GM12878 (cell line): ENCODE measurements around the gene PPP1R3F. TPM values are rescaled to one million over a fixed set of nuclear protein-coding genes. Genes with fewer than 3 reads are reported as not detected.

Experiments
- ATAC-seq: fragments of 200-7000 bp; cut with Tn5 transposase; 3 replicates; pipeline ENCODE4 v1.9.1; 2020; ENCODE audit warnings: mild to moderate bottlenecking, moderate library complexity
- BruUV-seq: library from RNA; stranded (reverse); fragments of 400-500 nt; replicated peaks from 2 replicates; lab custom pipeline; 2021; lab: Mats Ljungman, UMichigan
- CTCF ChIA-PET: fragments of 300-600 bp; sonication (Branson Sonifier 250); formaldehyde crosslinking; extraction: SDS; loops from one replicate; lab custom pipeline; 2021; ENCODE audit warnings: inconsistent platforms; lab: Yijun Ruan, JAX
- POLR2A ChIA-PET: fragments of 350-600 bp; formaldehyde crosslinking; extraction: SDS; loops from one replicate; lab custom pipeline; 2021; ENCODE audit warnings: inconsistent platforms; lab: Charles Lee
- RAD21 ChIA-PET: fragments of 300-600 bp; sonication (Branson Sonifier 250); formaldehyde crosslinking; loops from one replicate; lab custom pipeline; 2023; ENCODE audit warnings: antibody characterized with exemption; ENCODE audit not compliant: unreplicated experiment; lab: Charles Lee
- SMC1A ChIA-PET: fragments of 300-600 bp; sonication (Branson Sonifier 250); formaldehyde crosslinking; loops from one replicate; lab custom pipeline; 2023; ENCODE audit not compliant: unreplicated experiment, uncharacterized antibody; lab: Charles Lee
- DNase-seq: peaks from one replicate; pipeline ENCODE4 v3.0.0-alpha.2; 2011; ENCODE audit warnings: low read depth, low spot score
- FAIRE-seq: peaks from 3 replicates; lab custom pipeline; 2011; peaks lifted over from hg19 to GRCh38; lab: Jason Lieb, UNC
- H2AFZ ChIP-seq: 2 replicates; pipeline ENCODE4 v1.6.0; 2011; ENCODE audit warnings: low read depth, low read length, control low read depth; ENCODE audit not compliant: control insufficient read depth
- H3K27ac ChIP-seq: 2 replicates; pipeline ENCODE4 v1.5.1; 2011; ENCODE audit warnings: control low read depth; ENCODE audit not compliant: control insufficient read depth, insufficient read depth
- H3K27me3 ChIP-seq, 2 experiments: replicated peaks in 1 of 2; 2 replicates each; pipeline versions ENCODE4 v1.6.0 to v1.6.1; 2011; ENCODE audit warnings: low read length in 1 of 2; ENCODE audit not compliant: control insufficient read depth in 2 of 2, insufficient read depth in 2 of 2
- H3K36me3 ChIP-seq, 2 experiments: 2 replicates each; pipeline ENCODE4 v1.5.1; 2011; ENCODE audit warnings: low read length in 1 of 2; ENCODE audit not compliant: control insufficient read depth in 2 of 2, insufficient read depth in 2 of 2
- H3K4me1 ChIP-seq: 2 replicates; pipeline ENCODE4 v1.6.1; 2011; ENCODE audit warnings: mild to moderate bottlenecking, low read length, moderate library complexity, mixed read lengths; ENCODE audit not compliant: control insufficient read depth, insufficient read depth
- H3K4me2 ChIP-seq: 2 replicates; pipeline ENCODE4 v1.6.0; 2011; ENCODE audit warnings: control low read depth; ENCODE audit not compliant: control insufficient read depth, insufficient read depth
- H3K4me3 ChIP-seq: fragments of 200-600 bp; sonication (generic); 2 replicates; pipeline ENCODE4 v1.5.1; 2016
- H3K79me2 ChIP-seq: 2 replicates; pipeline ENCODE4 v1.6.0; 2011; ENCODE audit warnings: low read length; ENCODE audit not compliant: control insufficient read depth, insufficient read depth
- H3K9ac ChIP-seq: 2 replicates; pipeline ENCODE4 v1.8.0; 2011; ENCODE audit warnings: low read length, control low read depth, mixed read lengths; ENCODE audit not compliant: control insufficient read depth, insufficient read depth
- H3K9me3 ChIP-seq: replicated peaks from 3 replicates; pipeline ENCODE4 v1.5.1; 2011; ENCODE audit warnings: mild to moderate bottlenecking, low read length; ENCODE audit not compliant: control insufficient read depth, insufficient read depth
- H4K20me1 ChIP-seq: 2 replicates; pipeline ENCODE4 v1.6.0; 2011; ENCODE audit not compliant: control insufficient read depth, insufficient read depth
- CEBPB ChIP-seq, 2 experiments: fragments of 150-350 bp in 1 of 2; IDR thresholded peaks; 2 replicates each; pipeline ENCODE4 v1.6.1; 2012 to 2014; ENCODE audit warnings: low read depth in 2 of 2, low read length in 2 of 2, borderline replicate concordance in 1 of 2, inconsistent platforms in 1 of 2
- DPF2 ChIP-seq: fragments of 450-650 bp; IDR thresholded peaks from 2 replicates; pipeline ENCODE4 v1.6.1; 2017; ENCODE audit warnings: mild to moderate bottlenecking
- FOS ChIP-seq: IDR thresholded peaks from 3 replicates; pipeline ENCODE4 v1.6.1; 2011; ENCODE audit warnings: borderline replicate concordance; ENCODE audit not compliant: insufficient read length; ENCODE audit errors: extremely low read depth
- FOXM1 ChIP-seq: IDR thresholded peaks from 2 replicates; pipeline ENCODE4 v1.6.1; 2012; ENCODE audit warnings: low read depth, mild to moderate bottlenecking, inconsistent platforms, low read length, moderate library complexity
- IRF4 ChIP-seq: IDR thresholded peaks from 2 replicates; pipeline ENCODE4 v1.6.1; 2011; ENCODE audit warnings: low read depth, low read length
- RFX5 ChIP-seq: IDR thresholded peaks from 2 replicates; pipeline ENCODE4 v1.6.1; 2011; ENCODE audit warnings: low read depth, low read length, improper control_type of control experiment
- STAT1 ChIP-seq: fragments of 450-650 bp; conservative IDR thresholded peaks from 2 replicates; pipeline ENCODE4 v1.6.1; 2014; ENCODE audit warnings: antibody characterized with exemption, mild to moderate bottlenecking
- WGBS: methylation state at CpG from one replicate; pipeline ENCODE4 v1.1.6; 2016; ENCODE audit warnings: low lambda C conversion rate; ENCODE audit not compliant: insufficient replicate concordance, insufficient coverage; ENCODE audit errors: missing lambda C conversion rate; 5-methylcytosine and 5-hydroxymethylcytosine counted together
- in situ Hi-C: fragments of 300-500 bp; cut with MboI; formaldehyde crosslinking; loops from 9 replicates; pipeline ENCODE4 v1.14.3; 2018; ENCODE audit warnings: mixed read lengths
- intact Hi-C: fragments of 100-400 bp; cut with micrococcal nuclease; formaldehyde crosslinking; loops from one replicate; pipeline ENCODE4 v1.14.2; 2022; ENCODE audit not compliant: unreplicated experiment
- polyA plus RNA-seq, 11 experiments: library from polyadenylated mRNA; depleted of rRNA in 4 of 11; unstranded in 6 of 11; stranded (reverse) in 5 of 11; fragments of >200 nt; fragmentation: Nextera tagmentation in 4 of 11; fragmentation: Illumina TruSeq in 1 of 11; extraction: Ambion mirVana in 4 of 11; extraction: Trizol in 1 of 11; gene quantifications; 1 replicate in 1 of 11; 2 replicates in 10 of 11; pipeline versions ENCODE4 v1.2.1 to v1.2.3, GENCODE V29; 2011 to 2016; ENCODE audit warnings: inconsistent platforms in 2 of 11, missing spikeins in 2 of 11, low read depth in 1 of 11
- total RNA-seq, 4 experiments: library from RNA; depleted of rRNA in 3 of 4; stranded (reverse); fragments of >200 nt in 3 of 4; fragmentation: Illumina TruSeq in 1 of 4; extraction: Trizol in 1 of 4; gene quantifications; 2 replicates each; pipeline versions ENCODE4 v1.2.1 to v1.2.3, GENCODE V29; 2013 to 2021
- TF ChIP-seq, protein P1 (sequence below): fragments of 450-650 bp; IDR thresholded peaks from 2 replicates; pipeline ENCODE4 v1.6.1; 2017; ENCODE audit warnings: borderline replicate concordance
- TF ChIP-seq, protein P2 (sequence below): fragments of 150-350 bp; IDR thresholded peaks from 2 replicates; pipeline ENCODE4 v1.6.1; 2014; ENCODE audit warnings: mild to moderate bottlenecking, low read depth, low read length
- TF ChIP-seq, protein P3 (sequence below): fragments of 450-650 bp; IDR thresholded peaks from 2 replicates; pipeline ENCODE4 v1.6.1; 2014; ENCODE audit warnings: mild to moderate bottlenecking

PPP1R3F gene
- total and polyA plus RNA-seq, 10 of the 15 experiments (the other 5 are each of a cell fraction or from before 2014, with no cell fraction given), result 0.18 to 4.4 (median 1.00) TPM

DNA sequence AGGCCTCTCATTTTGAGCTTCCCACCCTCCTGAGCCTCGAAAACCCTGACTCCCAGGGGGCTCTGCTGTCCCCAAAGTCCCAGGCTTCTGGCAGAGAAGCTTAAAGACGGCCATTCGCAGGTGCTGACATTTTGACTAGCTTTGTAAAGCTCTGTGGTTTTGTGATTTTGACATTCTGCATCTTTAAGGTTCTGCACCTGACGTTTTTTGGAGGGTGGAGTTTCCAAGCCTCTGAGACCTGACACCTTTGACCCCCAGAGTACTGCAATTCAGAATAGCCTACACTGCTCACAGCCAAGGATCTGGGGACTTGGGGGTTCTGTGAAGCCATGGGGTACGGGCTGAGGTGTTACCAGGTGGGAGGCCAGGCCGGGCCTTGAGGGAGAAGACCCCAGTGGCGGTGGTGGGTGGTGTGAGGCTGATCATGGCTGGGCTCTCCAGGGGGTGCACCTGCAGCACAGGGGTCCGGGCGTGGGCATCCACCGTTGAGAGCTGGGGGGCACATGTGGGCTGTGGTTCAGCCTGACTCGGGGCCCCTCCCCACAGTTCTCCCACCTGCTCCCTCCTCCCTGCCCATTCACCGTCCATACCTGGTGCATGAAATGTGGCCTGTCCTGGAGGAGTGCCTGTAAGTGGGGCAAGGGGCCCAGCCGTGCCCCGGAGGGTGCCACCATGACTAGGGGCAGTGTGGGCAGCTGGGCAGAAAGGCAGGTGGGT, 12.4 kb upstream of the PPP1R3F start:
- Histone ChIP-seq H3K27ac (no peak overlapping the region), H3K79me2 (no peaks in the 10 kb centered on the region), H3K4me2 (no peak overlapping the region), H3K4me3 (no peak overlapping the region), H3K9me3 (no peaks in the 10 kb centered on the region), H4K20me1 (no peaks in the 10 kb centered on the region)
- no peak for ATAC-seq
- intact Hi-C loops, result no loop called here
- POLR2A ChIA-PET, result no interaction called here
- TF ChIP-seq CEBPB (IDR thresholded peaks at IDR 0.05; ENCODE audit: borderline replicate concordance in 1 of 2, low read depth in 2 of 2, low read length in 2 of 2) (no peak), RFX5 (no peak), FOXM1 (no peak), DPF2 (no peak), STAT1 (no peak), FOS (no peak), IRF4 (no peak)
- TF ChIP-seq, protein P1, sequence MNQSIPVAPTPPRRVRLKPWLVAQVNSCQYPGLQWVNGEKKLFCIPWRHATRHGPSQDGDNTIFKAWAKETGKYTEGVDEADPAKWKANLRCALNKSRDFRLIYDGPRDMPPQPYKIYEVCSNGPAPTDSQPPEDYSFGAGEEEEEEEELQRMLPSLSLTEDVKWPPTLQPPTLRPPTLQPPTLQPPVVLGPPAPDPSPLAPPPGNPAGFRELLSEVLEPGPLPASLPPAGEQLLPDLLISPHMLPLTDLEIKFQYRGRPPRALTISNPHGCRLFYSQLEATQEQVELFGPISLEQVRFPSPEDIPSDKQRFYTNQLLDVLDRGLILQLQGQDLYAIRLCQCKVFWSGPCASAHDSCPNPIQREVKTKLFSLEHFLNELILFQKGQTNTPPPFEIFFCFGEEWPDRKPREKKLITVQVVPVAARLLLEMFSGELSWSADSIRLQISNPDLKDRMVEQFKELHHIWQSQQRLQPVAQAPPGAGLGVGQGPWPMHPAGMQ, result no peak
- TF ChIP-seq, protein P2, sequence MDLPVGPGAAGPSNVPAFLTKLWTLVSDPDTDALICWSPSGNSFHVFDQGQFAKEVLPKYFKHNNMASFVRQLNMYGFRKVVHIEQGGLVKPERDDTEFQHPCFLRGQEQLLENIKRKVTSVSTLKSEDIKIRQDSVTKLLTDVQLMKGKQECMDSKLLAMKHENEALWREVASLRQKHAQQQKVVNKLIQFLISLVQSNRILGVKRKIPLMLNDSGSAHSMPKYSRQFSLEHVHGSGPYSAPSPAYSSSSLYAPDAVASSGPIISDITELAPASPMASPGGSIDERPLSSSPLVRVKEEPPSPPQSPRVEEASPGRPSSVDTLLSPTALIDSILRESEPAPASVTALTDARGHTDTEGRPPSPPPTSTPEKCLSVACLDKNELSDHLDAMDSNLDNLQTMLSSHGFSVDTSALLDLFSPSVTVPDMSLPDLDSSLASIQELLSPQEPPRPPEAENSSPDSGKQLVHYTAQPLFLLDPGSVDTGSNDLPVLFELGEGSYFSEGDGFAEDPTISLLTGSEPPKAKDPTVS, result no peak
- TF ChIP-seq, protein P3, sequence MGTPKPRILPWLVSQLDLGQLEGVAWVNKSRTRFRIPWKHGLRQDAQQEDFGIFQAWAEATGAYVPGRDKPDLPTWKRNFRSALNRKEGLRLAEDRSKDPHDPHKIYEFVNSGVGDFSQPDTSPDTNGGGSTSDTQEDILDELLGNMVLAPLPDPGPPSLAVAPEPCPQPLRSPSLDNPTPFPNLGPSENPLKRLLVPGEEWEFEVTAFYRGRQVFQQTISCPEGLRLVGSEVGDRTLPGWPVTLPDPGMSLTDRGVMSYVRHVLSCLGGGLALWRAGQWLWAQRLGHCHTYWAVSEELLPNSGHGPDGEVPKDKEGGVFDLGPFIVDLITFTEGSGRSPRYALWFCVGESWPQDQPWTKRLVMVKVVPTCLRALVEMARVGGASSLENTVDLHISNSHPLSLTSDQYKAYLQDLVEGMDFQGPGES, result no peak
- TF ChIP-seq, all 136 proteins: peak for 0
- in situ Hi-C loops, result no loop called here
- DNase-seq (no peak), FAIRE-seq (no peak)
- 46% methylated on average over 14 of the region's 14 CpGs for WGBS
- ChIA-PET RAD21 (no interaction called here), SMC1A (no interaction called here), CTCF (no interaction called here)
- BruUV-seq, result no TSS peak
- Histone ChIP-seq H3K9ac (no peak overlapping the region), H3K36me3 (no peaks in the 10 kb centered on the region), H3K4me1 (no peaks in the 10 kb centered on the region), H2AFZ (no peak overlapping the region), H3K27me3 (no peaks in the 10 kb centered on the region)
